OCI-LY3 (cell line): ENCODE measurements around the gene SYPL1.

Source experiments
- H2AFZ ChIP-seq: fragments of 200-600, 300-600 bp; shearing (Covaris generic); 2 replicates; pipeline ENCODE4 v1.6.0; 2014; ENCODE audit warnings: antibody characterized with exemption, low read depth, low read length
- H3K27ac ChIP-seq: fragments of 200-600, 300-600 bp; sonication (generic); 2 replicates; pipeline ENCODE4 v1.5.1; 2014; ENCODE audit warnings: mild to moderate bottlenecking, low read length, moderate library complexity, mixed read lengths
- H3K27me3 ChIP-seq: fragments of 200-600, 300-600 bp; sonication (generic); 2 replicates; pipeline ENCODE4 v1.6.1; 2014; ENCODE audit warnings: low read depth, low read length, mixed read lengths
- H3K36me3 ChIP-seq: fragments of 200-600, 300-600 bp; sonication (generic); replicated peaks from 2 replicates; pipeline ENCODE3; 2014; ENCODE audit warnings: low read depth, low read length, mixed read lengths
- H3K4me1 ChIP-seq: fragments of 300-600, 200-600 bp; sonication (generic); 2 replicates; pipeline ENCODE4 v1.6.1; 2014; ENCODE audit warnings: low read length, mixed read lengths
- H3K4me2 ChIP-seq: fragments of 200-600, 300-600 bp; sonication (generic); 2 replicates; pipeline ENCODE4 v1.6.1; 2014; ENCODE audit warnings: low read length, mixed read lengths
- H3K4me3 ChIP-seq: fragments of 300-600, 200-600 bp; sonication (generic); 2 replicates; pipeline ENCODE4 v1.5.1; 2014; ENCODE audit warnings: antibody characterized with exemption, mild to moderate bottlenecking, low read length, moderate library complexity
- H3K79me2 ChIP-seq: fragments of 300-600, 200-600 bp; shearing (Covaris generic); 2 replicates; pipeline ENCODE4 v1.6.1; 2014; ENCODE audit warnings: mild to moderate bottlenecking, low read length, mixed read lengths
- H3K9ac ChIP-seq: fragments of 300-600, 200-600 bp; shearing (Covaris generic); 2 replicates; pipeline ENCODE4 v1.6.0; 2014; ENCODE audit warnings: mild to moderate bottlenecking, low read length, moderate library complexity
- H3K9me3 ChIP-seq: fragments of 200-600, 300-600 bp; shearing (Covaris generic); 2 replicates; pipeline ENCODE4 v1.6.1; 2014; ENCODE audit warnings: low read length, mixed read lengths; ENCODE audit not compliant: insufficient read depth
- H4K20me1 ChIP-seq: fragments of 200-600, 300-600 bp; sonication (generic); 2 replicates; pipeline ENCODE4 v1.6.1; 2016; ENCODE audit warnings: low read length, mixed read lengths; ENCODE audit not compliant: insufficient read depth
- CTCF ChIP-seq: fragments of 200-600, 300-600 bp; sonication (generic); IDR thresholded peaks from 2 replicates; pipeline ENCODE4 v1.5.1; 2014; ENCODE audit warnings: antibody characterized with exemption, low read length, low read depth
- EZH2phosphoT487 ChIP-seq: fragments of 200-600 bp; shearing (Covaris generic); IDR thresholded peaks from 2 replicates; pipeline ENCODE4 v1.6.1; 2018; ENCODE audit warnings: antibody characterized with exemption, mixed run types, low read depth

SYPL1 gene

GRCh38 chr7:106054156-106054910 is 57.8 kb downstream of the SYPL1 start:
- H3K79me2 ChIP-seq: no peaks in the 10 kb centered on the region
- H3K4me1 ChIP-seq: peaks cover 32% of the 10 kb centered on the region
- peaks cover 13% of the 10 kb centered on the region; the same call in 1 of the 2 replicates for H3K9me3 ChIP-seq
- TF ChIP-seq EZH2phosphoT487 (no peak), CTCF (no peak)
- no peak overlapping the region for H3K4me2 ChIP-seq
- H3K36me3 ChIP-seq: no peaks in the 10 kb centered on the region
- no peak overlapping the region for H3K4me3 ChIP-seq
- no peak overlapping the region for H3K27ac ChIP-seq
- peaks cover 14% of the 10 kb centered on the region for H3K27me3 ChIP-seq
- H2AFZ ChIP-seq: no peak overlapping the region
- no peaks in the 10 kb centered on the region for H4K20me1 ChIP-seq
- H3K9ac ChIP-seq: no peak overlapping the region

GRCh38 chr7:106053109-106053508 is 59.0 kb downstream of the SYPL1 start:
- Histone ChIP-seq H3K27me3 (peaks cover 18% of the 10 kb centered on the region), H3K9ac (no peak overlapping the region), H3K9me3 (peaks cover 3% of the 10 kb centered on the region; the same call in 1 of the 2 replicates), H3K36me3 (no peaks in the 10 kb centered on the region), H2AFZ (no peak overlapping the region), H3K27ac (no peak overlapping the region), H3K79me2 (no peaks in the 10 kb centered on the region), H4K20me1 (no peaks in the 10 kb centered on the region), H3K4me1 (peaks cover 22% of the 10 kb centered on the region), H3K4me3 (no peak overlapping the region), H3K4me2 (no peak overlapping the region)
- TF ChIP-seq EZH2phosphoT487 (no peak), CTCF (no peak)

GRCh38 chr7:106052681-106053080 is 59.4 kb downstream of the SYPL1 start:
- Histone ChIP-seq H3K27ac (no peak overlapping the region), H3K9me3 (peaks cover 3% of the 10 kb centered on the region; the same call in 1 of the 2 replicates), H3K4me3 (no peak overlapping the region), H3K9ac (no peak overlapping the region), H3K36me3 (no peaks in the 10 kb centered on the region), H2AFZ (no peak overlapping the region), H3K27me3 (peaks cover 18% of the 10 kb centered on the region), H3K4me2 (no peak overlapping the region), H3K4me1 (peaks cover 19% of the 10 kb centered on the region), H4K20me1 (no peaks in the 10 kb centered on the region), H3K79me2 (no peaks in the 10 kb centered on the region)
- TF ChIP-seq CTCF: no peak
- no peak for TF ChIP-seq EZH2phosphoT487

- no peaks in the 10 kb centered on the region for H3K9me3 ChIP-seq
- no peak for TF ChIP-seq CTCF
- no peak for TF ChIP-seq EZH2phosphoT487
- no peak overlapping the region for H2AFZ ChIP-seq
- H3K4me2 ChIP-seq: no peak overlapping the region
- H3K36me3 ChIP-seq: no peaks in the 10 kb centered on the region
- no peak overlapping the region for H3K4me3 ChIP-seq
- H4K20me1 ChIP-seq: no peaks in the 10 kb centered on the region
- no peaks in the 10 kb centered on the region for H3K79me2 ChIP-seq
- no peak overlapping the region for H3K27ac ChIP-seq
- peaks cover 30% of the 10 kb centered on the region for H3K27me3 ChIP-seq
- no peak overlapping the region for H3K9ac ChIP-seq
- peaks cover 7% of the 10 kb centered on the region for H3K4me1 ChIP-seq
Measured at GRCh38 chr7:106050746-106051117, 61.4 kb downstream of the SYPL1 start.
